Pancreas (tissue), 10 donors: ENCODE results near the gene SHC1. TPM values are rescaled to one million over a fixed set of nuclear protein-coding genes. Genes with fewer than 3 reads are reported as not detected.

Experiments
- ATAC-seq, 4 donors: fragments of 200-7000 bp; cut with Tn5 transposase; one replicate each; pipeline versions ENCODE4 v1.8.0 to v1.9.1; 2020; ENCODE audit warnings: mild to moderate bottlenecking in 4 of 4, moderate library complexity in 4 of 4
- DNase-seq, 6 donors: peaks; one replicate each; pipeline ENCODE4 v3.0.0-alpha.2; 2020
- FAIRE-seq: peaks from 2 replicates; lab custom pipeline; 2012; peaks lifted over from hg19 to GRCh38; lab: Jason Lieb, UNC
- H3K27ac ChIP-seq, 4 donors: fragments of 200-600 bp; sonication (generic); 1 replicate in 3 of 4; 2 replicates in 1 of 4; pipeline versions ENCODE4 v1.5.0 to v1.8.0; 2020
- H3K27me3 ChIP-seq, 4 donors: fragments of 200-600 bp; one replicate each; pipeline ENCODE4 v1.8.0; 2021
- H3K36me3 ChIP-seq, 3 donors: fragments of 200-600 bp; sonication (generic) in 1 of 3; one replicate each; pipeline versions ENCODE4 v1.5.0 to v1.8.0; 2020 to 2021
- H3K4me1 ChIP-seq, 3 donors: fragments of 200-600 bp; one replicate each; pipeline ENCODE4 v1.8.0; 2021
- H3K4me3 ChIP-seq, 4 donors: fragments of 200-600 bp; sonication (generic) in 2 of 4; one replicate each; pipeline versions ENCODE4 v1.5.0 to v1.8.0; 2020 to 2021
- H3K9me3 ChIP-seq, 4 donors: fragments of 200-600 bp; one replicate each; pipeline ENCODE4 v1.8.0; 2021
- CTCF ChIP-seq, 4 donors: fragments of 200-600 bp; sonication (generic) in 3 of 4; IDR thresholded peaks; one replicate each; pipeline versions ENCODE4 v1.5.0 to v1.8.0; 2021; ENCODE audit warnings: antibody characterized with exemption in 4 of 4
- WGBS, 2 donors: extraction: QIAGEN DNeasy Blood & Tissue Kit; methylation state at CpG; one replicate each; pipeline ENCODE4 v1.1.7; 2013; 5-methylcytosine and 5-hydroxymethylcytosine counted together
- intact Hi-C, 3 donors: fragments of 100-400 bp; cut with DNase I; formaldehyde crosslinking; loops; one replicate each; pipeline versions ENCODE4 v1.11.1 to v1.14.2; 2022
- polyA plus RNA-seq, 2 donors: library from polyadenylated mRNA; stranded (reverse); fragments of 200-250 nt; gene quantifications; one replicate each; pipeline ENCODE4 v1.2.3, GENCODE V29; 2013
- total RNA-seq, 6 donors: library from RNA; stranded (reverse); fragmentation: NEBNext Ultra II Directional in 4 of 6; extraction: Animal tissue kit (Norgen Biotek cat#: 25700) in 4 of 6; gene quantifications; one replicate each; pipeline versions ENCODE4 v1.2.1 to v1.2.4, GENCODE V29; 2021 to 2023
- donor health status: healthy with polysubstance abuse.
- donor health status: DM: no; HTN: no; CAD: no; lungs with moderate emphysema.
- donor health status: DM: no; HTN: no; CAD: no.
- donor health status: control.
- donor health status: control.
- donor health status: Bipolar disorder and iron deficiency.
- donor health status: DM: yes; HTN: yes; CAD: no.
- donor health status: DM: no; HTN: no; CAD: no.
- donor health status: DM: no; HTN: no; CAD: no.
- donor health status: DM: yes; HTN: yes; CAD: no.

The SHC1 gene
- total and polyA plus RNA-seq, 8 donors = 32.3 to 53.4 (median 40.7) TPM

- FAIRE-seq (no peak), ATAC-seq (no peak), DNase-seq (no peak)
- no peak for TF ChIP-seq CTCF (IDR thresholded peaks at IDR 0.05)
- Histone ChIP-seq H3K4me3 (no peak overlapping the region), H3K9me3 (no peaks in the 10 kb centered on the region), H3K36me3 (peaks cover 0 to 24% (median 9%) of the 10 kb centered on the region in 3 donors), H3K4me1 (peaks cover 10 to 23% (median 21%) of the 10 kb centered on the region in 3 donors), H3K27me3 (no peaks in the 10 kb centered on the region), H3K27ac (no peak overlapping the region)
- WGBS, 2 donors = 45 to 47% methylated on average over 8 of the region's 8 CpGs
- intact Hi-C loops = loop anchor here in 2 of 3 donors (10.0 kb wide), 1 partner anchor 49 kb away; the partner anchor contains the start of gene PYGO2 (in 2 of the 2)
These were observed 43.1 kb upstream of the SHC1 start for GRCh38 chr1:155013632-155014031.

GRCh38 chr1:155012776-155013602, 42.4 kb upstream of the SHC1 start:
- Histone ChIP-seq H3K27ac (no peak overlapping the region), H3K4me1 (peaks cover 10 to 28% (median 24%) of the 10 kb centered on the region in 3 donors), H3K4me3 (no peak overlapping the region), H3K27me3 (no peaks in the 10 kb centered on the region), H3K36me3 (peaks cover 0 to 24% (median 9%) of the 10 kb centered on the region in 3 donors), H3K9me3 (no peaks in the 10 kb centered on the region)
- FAIRE-seq = no peak
- DNase-seq = no peak
- intact Hi-C loops = loop anchor here in 2 of 3 donors (10.0 kb wide), 1 partner anchor 48 kb away; the partner anchor contains the start of gene PYGO2 (in 2 of the 2)
- ATAC-seq = no peak
- 50 to 51% methylated on average over 3 of the region's 3 CpGs for WGBS, 2 donors
- no peak for TF ChIP-seq CTCF (IDR thresholded peaks at IDR 0.05)

GRCh38 chr1:155012026-155012546, 41.5 kb upstream of the SHC1 start:
- Histone ChIP-seq H3K9me3 (no peaks in the 10 kb centered on the region), H3K4me3 (no peak overlapping the region), H3K27ac (no peak overlapping the region), H3K27me3 (no peaks in the 10 kb centered on the region), H3K36me3 (peaks cover 0 to 24% (median 9%) of the 10 kb centered on the region in 3 donors), H3K4me1 (peaks cover 17 to 33% (median 25%) of the 10 kb centered on the region in 3 donors)
- intact Hi-C loops = loop anchor here in 2 of 3 donors (10.0 kb wide), 1 partner anchor 47 kb away; the partner anchor contains the start of gene PYGO2 (in 2 of the 2)
- WGBS, 2 donors = 23 to 31% methylated on average over 9 of the region's 9 CpGs
- ATAC-seq = peak in 3 of 4 donors; percentile 37 to 50 (median 42)
- no peak for TF ChIP-seq CTCF (IDR thresholded peaks at IDR 0.05)
- DNase-seq = peak in 2 of 6 donors; percentile 56 to 64
- FAIRE-seq = no peak

GRCh38 chr1:155011437-155012025, 41.0 kb upstream of the SHC1 start:
- intact Hi-C loops = loop anchor here in 2 of 3 donors (10.0 kb wide), 1 partner anchor 47 kb away; the partner anchor contains the start of gene PYGO2 (in 2 of the 2)
- ATAC-seq = no peak
- WGBS, 2 donors = 65 to 81% methylated on average over 5 to 6 of the region's 6 CpGs
- Histone ChIP-seq H3K9me3 (no peaks in the 10 kb centered on the region), H3K4me1 (peaks cover 23 to 38% (median 27%) of the 10 kb centered on the region in 3 donors), H3K27me3 (no peaks in the 10 kb centered on the region), H3K4me3 (no peak overlapping the region), H3K36me3 (peaks cover 0 to 22% (median 9%) of the 10 kb centered on the region in 3 donors), H3K27ac (peak overlapping the region in 1 of 4 donors; percentile 4)
- no peak for FAIRE-seq
- TF ChIP-seq CTCF (IDR thresholded peaks at IDR 0.05) = no peak
- no peak for DNase-seq
